ENCODE measurements around the gene ITGB1BP2.
"Not testable (repeated sequence)": the region's sequence is repeated elsewhere in the genome, so short reads cannot be mapped to it uniquely, and the experiment has no call there.

ITGB1BP2 gene

DNA sequence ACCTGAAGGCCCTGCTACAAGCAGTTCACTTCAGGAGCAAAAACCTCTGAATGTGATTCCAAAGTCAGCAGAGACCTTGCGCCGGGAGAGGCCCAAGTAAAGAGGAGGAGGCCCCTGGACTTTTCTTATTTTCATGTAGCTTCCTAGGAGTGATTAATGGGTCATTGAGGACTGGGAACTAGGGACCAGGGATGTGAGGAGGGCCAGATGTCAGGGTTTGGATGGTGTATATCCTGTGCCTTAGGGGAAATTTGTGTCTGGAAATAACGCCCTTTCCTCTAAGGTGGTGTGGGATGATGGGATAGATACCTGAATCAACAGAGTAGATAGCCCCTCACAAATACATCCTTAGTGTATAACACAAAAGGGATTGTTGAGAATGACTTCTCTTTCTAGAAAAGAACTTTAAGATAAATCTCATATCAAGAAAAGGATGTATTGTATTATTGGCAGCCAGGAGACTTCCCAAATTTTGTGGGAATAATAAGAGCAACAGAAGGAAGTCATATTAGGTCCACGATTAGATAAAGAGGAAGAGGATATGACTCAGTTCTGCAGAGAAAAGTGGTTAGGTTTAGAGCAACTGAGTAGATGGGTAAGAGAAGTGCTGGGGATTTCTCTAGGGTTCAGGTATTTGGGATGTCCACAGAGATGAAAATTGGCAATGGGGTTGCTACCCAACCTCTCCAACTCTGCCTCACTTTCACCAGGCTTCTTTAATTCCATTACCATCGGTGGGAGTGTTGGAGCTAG lies 1.1 kb downstream of the ITGB1BP2 start:
- DNase-seq (ENCODE audit: low read depth in 2 of 2): no peak

DNA sequence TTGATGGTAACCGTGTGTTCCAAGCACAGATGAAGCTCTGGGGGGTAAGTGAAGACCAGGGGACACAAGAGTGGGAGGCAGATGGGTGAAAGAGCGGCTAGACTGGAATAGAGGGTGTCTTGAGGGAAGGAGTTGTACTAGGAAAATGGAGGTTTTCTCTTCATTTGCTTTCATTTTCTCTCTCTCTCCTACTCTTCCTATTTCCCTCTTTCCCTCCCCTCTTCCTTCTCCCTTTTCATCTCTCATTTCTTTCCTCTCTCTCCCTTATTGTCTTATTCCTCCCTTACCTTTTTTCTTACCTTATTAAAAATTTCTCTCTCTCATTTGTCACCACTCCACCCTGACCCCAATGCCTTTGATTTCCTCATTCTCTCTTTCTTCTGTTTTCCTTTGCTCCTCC lies 3.0 kb downstream of the ITGB1BP2 start:
- no peak for DNase-seq (ENCODE audit: low read depth in 2 of 2)

DNA sequence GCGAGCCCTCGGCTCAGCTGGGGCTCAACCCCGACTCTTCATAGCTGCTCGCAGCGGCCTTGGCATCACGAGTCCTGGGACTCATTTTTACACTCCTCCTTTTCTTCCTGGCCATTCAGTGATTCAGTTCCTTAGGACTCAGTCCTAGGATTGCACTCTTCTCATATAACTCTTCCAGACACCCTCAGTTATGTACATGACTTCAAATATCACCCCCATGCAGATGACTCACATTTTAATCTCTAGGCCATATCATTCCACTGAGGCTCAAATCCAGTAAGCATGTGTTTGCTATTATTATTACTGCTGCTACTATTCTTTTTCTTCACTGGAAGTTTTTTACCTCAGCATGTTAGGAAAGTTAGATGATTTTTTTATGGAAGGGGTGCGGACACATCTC lies 14.4 kb downstream of the ITGB1BP2 start:
- DNase-seq (ENCODE audit: low read depth in 2 of 2): peak; percentile 57 to 60

DNA sequence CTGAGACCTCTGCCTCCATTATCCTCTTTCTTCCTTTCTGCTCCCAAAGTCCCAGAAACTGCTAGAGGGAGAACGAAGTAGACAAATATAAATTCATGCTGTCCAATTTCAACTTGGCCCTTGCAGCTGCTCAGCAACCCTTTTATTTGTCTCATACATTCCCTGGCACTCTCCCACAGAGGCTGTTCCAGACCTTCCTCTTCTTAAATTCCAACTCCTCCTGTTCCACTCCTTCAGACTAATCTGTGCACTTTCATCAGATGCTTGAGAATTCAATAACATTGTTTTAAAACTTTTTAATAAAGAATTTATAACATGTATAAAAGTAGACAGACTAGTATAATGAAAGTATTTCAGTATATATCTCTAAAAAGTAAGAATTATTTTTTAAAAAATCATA lies 15.4 kb downstream of the ITGB1BP2 start:
- DNase-seq (ENCODE audit: low read depth in 2 of 2): not testable (repeated sequence)

DNA sequence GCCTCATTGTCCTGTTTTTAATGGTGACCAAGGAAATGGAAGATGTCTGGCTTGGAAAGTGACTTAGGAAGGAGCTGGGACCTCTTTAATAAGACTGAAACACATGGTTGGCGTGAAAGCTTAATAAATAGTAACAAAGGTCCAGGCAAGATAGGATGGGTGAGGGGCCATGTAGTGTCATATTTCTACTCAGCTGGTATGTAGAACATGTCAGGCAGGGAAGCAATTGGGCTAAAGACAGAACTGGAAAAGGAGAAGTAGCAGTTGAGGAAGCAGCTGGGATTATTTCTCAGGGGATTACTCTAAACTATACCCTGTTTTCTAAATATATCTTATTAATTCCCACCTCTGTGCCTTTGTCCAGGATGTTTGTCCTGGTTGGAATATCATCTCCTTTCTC lies 18.6 kb downstream of the ITGB1BP2 start:
- peak in 1 of 2 experiments; percentile 1 for DNase-seq (ENCODE audit: low read depth in 2 of 2)

DNA sequence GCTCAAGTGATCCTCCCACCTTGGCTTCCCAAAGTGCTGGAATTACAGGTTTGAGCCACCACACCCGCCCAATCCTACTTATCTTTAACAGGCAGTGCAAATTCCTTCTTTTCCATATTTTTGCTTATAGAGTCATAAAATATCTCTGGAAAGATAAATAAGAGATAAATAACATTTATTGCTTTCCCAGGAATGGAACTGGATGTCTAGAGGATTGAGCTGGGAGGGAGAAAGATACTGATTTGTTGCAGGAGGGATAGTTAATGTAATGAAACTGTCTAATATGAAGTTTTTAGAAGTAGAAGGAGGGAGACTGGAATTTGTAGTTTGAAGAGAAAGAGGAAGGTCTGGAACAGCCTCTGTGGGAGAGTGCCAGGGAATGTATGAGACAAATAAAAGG lies 20.2 kb downstream of the ITGB1BP2 start:
- DNase-seq (ENCODE audit: low read depth in 2 of 2): no peak

DNA sequence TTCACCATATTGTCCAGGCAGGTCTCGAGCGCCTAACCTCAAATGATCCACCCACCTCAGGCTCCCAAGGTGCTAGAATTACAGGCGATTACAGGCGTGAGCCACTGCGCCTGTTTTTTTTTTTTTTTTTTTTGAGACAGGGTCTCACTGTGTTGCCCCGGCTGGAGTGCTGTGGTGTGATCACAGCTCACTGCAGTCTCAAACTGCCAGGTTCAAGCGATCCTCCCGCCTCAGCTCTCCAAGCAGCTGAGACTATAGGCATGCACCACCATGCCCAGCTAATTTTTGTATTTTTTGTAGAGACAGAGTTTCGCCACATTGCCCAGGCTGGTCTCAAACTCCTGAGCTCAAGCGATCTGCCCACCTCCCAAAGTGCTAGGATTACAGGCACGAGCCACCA lies 22.9 kb downstream of the ITGB1BP2 start:
- not testable (repeated sequence) for DNase-seq (ENCODE audit: low read depth in 2 of 2)

DNA sequence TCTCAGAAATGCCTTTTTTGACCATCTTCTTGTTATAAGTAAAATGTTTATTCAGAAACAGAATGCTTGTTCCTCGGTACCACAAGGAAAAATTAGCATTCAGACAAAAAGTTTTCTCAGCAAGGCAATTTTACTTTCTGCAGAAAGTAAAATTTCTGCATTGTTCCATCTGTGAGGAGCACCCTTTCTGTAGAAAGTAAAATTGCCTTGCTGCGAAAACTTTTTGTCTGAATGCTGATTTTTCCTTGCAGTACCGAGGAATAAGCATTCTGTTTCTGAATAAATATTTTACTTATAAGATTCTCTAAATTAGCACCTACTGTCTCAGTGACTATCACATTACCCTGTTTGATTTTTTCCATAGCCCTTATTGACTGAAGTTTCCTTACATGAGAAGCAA lies 24.8 kb downstream of the ITGB1BP2 start:
- no peak for DNase-seq (ENCODE audit: low read depth in 2 of 2)

DNA sequence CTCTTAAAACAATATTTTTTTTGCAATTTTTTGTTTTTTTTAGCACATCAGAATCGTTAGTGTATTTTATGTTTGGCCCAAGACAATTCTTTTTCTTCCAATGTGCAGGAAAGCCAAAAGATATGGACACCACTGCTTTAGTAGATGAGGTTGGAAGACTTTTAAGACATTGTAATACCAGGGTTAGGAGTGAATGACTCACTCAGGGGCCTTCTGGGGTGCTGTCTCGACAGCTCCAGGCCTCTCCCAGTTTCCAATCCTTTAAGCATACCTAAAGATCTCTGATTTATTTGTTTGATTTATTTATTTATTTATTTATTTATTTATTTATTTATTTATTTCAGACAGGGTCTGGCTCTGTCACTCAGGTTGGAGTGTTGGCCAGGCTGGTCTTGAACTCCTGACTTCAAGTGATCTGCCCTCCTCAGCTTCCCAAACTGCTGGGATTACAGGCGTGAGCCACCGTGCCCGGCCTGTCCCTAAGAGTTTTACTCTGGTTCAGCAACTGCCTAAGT lies 47.7 kb downstream of the ITGB1BP2 start:
- DNase-seq (ENCODE audit: low read depth in 2 of 2): not testable (repeated sequence)

DNA sequence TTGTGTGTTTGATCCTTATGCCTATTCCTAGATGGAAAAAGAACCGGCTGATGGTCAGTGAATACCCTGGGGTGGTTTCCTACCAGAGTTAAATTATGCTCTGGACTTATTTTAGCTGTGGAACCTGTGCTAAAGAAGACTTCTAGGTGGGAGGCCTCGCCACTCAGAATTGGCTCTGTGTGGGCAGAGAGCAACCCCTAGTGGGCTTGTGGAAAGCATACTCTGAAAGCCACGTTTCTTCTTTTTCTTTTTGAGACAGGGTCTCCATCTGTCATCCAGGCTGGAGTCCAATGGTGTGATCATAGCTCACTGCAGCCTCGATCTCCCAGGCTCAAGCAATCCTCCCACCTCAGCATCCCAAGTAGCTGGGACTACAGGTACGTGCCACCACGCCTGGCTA lies 48.3 kb downstream of the ITGB1BP2 start:
- DNase-seq (ENCODE audit: low read depth in 2 of 2): not testable (repeated sequence)

DNA sequence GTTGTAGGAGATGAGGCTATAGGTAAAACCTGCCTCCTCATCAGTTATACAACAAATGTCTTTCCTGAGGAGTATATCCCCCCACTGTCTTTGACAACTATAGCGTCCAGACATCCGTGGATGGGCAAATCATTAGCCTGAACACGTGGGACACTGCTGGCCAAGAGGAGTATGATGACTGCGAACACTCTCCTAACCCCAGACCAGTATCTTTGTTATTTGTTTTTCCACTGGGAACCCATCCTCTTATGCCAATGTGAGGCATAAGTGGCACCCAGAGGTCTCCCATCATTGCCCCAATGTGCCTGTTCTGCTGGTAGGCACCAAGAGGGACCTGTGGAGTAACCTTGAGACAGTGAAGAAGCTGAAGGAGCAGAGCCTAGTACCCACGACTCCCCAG lies 50.9 kb downstream of the ITGB1BP2 start:
- DNase-seq (ENCODE audit: low read depth in 2 of 2): not testable (repeated sequence)
